HG02623 (cell line): ENCODE results near the gene PPP1R14B.
A peak's percentile ranks its signal among the peaks of the same experiment; 100 is the strongest.

Experiments
- ATAC-seq: cut with Tn5 transposase; IDR thresholded peaks from one replicate; pipeline ENCODE4 v1.9.1; 2021; ENCODE audit warnings: moderate library complexity; ENCODE audit not compliant: unreplicated experiment

PPP1R14B gene

DNA sequence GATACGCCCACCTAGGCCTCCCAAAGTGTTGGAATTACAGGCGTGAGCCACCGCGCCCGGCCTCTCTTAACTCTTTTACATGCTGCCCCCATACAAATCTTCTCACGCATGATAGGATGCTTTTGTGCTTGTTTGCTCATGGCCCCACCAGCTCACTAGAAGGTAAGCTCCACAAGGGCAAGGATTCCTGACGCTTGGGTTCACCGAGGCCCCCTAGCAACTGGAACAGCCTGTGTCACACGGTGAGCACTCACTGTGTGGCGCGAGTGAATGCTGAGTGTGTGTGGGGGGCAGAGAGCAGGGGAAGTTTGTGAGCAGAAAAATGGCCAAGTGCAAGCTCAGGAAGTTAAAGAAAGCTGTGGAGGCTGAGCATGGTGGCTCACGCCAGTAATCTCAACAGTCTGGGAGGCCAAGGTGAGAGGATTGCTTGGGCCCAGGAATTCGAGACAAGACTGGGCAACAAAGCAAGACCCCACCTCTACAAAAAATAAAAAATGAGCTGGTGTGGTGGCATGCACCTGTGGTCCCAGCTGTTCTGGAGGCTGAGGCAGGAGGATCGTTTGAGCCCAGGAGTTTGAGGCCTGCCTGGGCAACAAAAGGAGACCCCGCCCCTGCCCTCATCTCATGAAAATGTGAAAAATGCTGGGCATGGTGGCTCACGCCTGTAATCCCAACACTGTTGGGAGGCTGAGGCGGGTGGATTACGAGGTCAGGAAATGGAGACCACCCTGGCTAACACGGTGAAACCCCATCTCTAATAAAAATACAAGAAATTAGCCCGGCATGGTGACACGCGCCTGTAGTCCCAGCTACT lies 35.4 kb upstream of the PPP1R14B start:
- ATAC-seq, result no peak

DNA sequence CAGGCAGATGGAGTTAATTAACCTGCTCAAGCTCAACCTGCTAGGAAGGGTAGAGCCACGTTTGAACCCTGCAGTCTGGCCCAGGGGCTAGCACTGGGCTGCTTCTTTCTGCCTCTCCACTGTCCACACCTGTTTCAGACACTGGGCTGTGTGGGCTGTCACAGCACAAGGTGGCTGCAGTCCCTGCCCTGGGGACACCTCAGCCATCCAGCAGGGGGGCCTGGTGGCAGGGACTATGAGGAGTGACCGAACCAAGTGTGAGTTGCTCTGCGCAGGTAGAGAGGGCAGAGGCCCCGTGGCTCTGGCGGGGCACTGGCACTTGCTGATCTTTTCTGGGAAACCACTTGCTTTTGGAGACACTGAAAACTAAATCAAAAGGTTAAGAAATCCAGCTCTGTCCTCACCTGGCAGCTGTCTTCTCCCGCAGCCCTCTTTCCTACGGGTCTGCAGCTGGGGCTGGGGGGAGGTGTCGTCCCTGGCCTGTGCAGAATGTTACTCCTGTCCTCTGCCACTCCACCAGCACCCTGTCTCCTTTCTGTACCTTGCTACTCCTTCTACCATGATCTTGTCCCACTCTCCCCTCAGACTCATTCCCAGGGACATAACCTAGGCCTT lies 31.9 kb upstream of the PPP1R14B start:
- ATAC-seq, result no peak

DNA sequence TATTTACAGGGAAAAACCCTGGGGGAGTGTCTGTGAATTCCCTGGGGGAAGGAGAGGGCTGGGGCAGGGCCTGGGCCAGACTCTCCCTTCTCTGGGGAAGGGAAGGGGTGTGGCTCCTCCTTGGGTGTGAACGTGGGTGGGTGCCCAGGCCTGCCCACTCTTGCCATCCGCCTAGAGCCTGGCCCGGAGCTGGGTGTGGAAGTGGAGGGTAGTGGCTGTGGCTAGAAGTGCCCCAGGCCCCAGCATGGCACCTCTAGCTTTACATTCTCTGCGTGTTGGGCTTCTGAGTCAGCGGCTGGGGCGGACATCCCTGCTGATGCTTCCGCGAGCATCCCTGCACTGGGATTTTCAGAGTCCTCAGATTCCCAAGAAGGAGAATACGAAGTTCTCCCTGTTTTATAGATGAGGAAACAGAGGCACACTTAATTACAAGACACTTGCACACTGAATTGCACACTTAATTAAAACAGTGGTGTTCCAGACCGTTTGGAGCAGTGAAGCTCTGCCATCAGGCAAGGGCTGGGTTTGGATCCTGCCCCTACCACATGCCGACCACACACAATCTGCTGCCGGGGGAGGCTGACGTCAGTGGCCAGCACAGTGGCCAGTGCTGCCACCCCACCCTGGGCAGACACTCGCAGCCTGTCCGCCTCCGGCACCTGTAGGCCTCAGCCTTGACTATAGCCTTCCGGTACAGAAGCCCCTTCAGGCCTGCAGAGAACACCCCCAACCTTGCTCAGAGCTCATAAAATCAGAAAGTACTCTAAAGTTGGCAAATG lies 30.1 kb upstream of the PPP1R14B start:
- ATAC-seq, result no peak

DNA sequence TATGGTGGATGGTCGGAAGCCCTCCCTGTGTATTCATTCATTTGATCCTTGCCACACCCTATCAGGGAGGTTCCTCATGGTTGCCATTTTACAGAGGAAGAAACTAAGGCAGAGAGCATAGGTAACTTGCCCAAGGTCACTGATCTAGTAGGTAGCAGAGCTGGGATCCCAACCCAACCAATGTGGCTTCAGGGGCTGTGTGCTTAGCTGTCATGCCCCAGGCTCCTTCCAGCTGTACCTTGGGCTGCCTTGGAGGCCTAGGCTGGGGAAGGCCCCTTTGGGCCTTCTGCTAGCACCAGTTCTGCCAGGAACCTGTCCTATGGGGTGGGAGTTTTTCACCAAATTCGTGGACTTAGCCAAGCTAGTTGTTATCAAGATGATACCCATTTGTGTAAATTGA lies 29.1 kb upstream of the PPP1R14B start:
- no peak for ATAC-seq

DNA sequence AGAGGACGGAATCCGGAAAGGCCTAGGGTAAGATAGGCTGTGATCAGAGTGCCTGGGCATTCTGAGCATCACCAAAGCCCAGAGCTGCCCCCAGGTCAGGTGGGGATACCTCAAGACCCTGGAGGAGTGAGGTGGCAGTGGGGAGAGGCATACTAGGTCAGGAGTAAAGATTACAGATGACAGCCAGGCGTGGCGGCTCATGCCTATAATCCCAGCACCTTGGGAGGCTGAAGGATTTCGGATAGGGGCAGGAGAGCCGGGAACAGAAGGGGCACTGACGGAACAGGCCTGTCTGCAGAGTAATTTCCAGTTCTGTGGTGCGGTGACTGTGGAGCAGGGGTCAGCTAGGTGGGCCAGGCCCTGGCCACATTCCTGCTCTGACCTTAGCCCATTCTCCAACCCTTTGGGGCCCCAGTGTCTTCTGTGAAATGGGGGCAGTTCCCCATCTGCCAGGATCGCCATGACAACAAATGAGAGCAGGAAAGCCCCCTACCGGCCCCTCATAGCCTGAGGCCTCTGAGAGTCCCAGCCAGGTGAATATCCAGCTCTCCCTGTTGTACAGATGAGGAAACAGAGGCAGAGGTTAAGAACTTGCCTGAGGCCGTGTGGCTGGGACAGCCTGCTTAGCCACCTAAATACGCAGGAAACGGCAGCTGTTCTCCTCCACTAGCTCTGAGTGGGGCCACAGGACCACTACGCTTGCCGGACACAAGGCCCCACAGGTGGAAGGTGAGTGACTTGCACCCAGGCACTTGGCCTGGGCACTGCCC lies 28.5 kb upstream of the PPP1R14B start:
- ATAC-seq, result no peak

DNA sequence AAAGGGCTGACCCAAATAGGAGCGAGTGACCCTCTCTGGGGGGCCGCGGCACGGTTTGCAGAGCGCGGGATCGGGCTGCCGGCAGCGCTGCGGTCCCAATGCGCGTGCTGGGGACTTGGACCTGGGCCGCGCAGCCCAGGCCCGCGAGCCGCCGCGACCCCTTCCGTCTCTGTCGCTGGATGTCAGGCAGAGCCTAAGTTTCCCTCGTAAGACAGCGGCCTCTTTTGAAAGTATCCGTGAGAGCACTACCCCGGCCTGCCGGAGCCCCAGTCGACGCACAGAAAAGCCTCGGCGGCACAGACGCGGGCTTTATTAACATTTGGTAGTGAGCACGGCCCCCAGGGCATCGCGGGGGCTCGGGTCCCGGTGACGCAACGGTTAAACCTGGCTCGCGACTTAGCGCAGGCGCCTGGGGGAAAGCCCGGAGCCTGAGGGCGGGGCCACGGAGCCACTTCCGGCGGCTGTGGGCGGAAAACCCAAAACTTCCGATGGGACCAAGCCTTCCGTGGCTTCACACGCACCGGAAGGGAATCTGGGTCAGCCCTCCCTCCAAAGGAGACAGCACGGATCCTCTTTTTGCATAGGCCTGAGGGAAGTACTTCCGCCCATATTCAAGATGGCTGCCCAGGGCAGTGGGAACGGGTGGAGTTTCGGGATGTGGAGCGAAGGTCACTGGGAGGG lies 22.9 kb upstream of the PPP1R14B start:
- peak; percentile 63 for ATAC-seq

DNA sequence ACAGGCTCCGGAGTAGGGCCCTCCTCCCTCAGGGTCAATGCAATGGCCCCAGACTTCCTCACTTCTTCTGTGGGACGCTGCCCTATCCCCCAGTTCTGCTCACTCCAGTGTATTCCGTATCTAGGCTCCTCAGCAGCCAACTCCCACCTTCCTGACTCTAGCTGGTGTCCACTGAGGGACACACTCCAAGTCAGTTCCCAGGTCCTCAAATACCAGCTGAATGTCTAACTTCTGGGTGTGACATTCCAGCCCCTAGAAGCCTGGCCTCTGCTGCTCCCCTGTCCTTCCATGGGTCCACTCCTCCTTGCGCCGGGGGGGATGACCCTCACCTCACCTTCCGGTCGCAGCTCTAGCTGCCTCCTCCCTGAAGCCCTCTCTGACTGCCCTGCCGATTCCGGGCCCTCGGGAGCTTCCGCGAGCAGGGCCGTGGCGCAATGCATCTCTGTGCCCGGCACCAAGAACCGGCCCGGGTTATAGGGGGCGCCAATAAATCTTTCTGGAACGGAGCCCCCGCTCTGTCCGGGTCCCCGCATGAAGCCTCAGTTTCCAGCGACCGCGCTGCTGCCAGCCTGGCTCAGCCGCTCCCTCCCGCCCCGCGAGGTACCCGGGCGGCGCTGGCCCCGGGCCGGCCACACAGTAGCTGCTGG lies 22.3 kb upstream of the PPP1R14B start:
- ATAC-seq, result peak; percentile 3

DNA sequence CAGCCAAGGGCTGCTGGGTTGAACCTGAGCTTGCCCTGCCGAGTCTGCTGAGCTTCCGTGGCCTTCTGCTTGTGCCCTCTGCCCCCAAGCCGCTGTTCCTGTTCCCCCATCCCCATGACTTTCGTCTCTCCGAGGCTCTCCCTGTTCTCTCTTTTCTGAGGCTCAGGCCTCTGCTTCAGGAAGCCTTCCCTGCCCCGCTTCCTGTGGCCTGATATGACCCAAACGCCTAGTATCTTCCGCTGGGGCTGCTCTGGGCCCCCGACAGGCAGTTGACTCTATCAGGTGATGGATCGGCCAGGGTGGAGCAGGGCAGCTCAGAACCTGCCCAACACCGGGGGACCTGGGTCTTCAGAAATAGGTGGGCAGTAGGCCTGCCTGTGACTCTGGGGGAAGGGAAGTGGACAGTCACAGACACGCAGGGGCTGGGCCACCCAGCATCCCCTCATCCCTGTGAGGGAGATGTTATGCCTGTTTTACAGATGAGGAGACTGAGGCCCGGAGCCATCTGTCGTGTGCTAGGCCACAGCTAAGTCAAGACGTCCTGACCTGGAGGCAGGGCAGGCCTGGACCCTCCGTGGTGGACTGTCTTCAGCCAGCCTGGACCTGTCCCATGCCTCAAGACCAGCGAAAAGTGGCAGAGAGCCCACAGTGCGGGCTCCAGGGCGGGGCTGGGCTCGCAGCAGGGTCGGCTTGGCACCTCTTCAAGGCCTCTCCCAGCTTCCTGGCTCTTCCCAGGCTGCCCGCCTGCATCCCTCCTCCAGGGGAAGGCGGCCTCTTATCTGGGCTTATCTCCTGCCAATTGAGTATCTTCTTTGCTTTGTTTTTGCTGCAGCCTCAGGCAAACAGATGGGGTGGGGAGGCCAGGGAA lies 21.5 kb upstream of the PPP1R14B start:
- ATAC-seq, result no peak

DNA sequence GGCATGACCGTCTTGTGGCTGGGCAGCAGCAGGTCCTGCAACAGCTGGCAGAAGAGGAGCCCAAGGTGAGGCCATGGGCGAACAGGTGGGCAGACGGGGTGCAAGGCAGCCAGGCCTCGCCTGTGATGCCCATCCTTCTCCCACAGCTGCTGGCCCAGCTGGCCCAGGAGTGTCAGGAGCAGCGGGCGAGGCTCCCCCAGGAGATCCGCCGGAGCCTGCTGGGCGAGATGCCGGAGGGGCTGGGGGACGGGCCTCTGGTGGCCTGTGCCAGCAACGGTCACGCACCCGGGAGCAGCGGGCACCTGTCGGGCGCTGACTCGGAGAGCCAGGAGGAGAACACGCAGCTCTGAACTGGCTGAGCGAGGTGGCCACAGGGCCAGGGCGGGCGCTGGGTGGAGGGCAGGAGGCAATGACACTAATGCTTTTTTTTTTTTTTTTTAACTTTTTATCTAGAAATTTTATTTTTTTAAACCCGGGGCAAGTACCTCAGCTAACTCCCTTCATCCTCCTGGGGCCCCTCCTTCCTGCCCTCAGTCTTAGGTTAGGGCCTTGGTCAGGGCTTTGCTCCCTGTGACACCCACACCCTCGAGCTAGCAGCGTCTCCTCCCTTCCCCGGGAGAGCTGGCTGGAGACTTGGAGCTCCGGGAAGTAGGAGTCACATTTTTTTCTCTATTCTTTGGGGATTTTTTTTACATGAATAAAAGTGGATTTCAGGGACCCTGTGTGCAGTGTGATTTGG lies 20.6 kb upstream of the PPP1R14B start:
- ATAC-seq, result no peak

DNA sequence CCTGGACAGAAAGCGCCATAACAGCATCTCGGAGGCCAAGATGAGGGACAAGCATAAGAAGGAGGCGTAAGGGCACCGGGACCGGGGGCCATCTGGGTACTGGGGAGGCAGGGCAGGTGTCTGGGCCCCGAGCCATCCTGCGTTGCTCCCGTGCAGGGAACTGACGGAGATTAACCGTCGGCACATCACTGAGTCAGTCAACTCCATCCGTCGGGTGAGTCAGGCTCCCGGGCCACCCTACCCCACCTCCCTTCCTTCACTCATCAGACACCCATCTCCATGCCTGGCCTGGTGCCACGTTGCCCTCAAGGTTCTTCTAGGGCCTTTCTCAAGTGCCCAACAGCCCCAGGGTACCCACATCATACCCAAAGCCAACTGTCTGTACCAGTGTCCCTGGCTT lies 19.6 kb upstream of the PPP1R14B start:
- no peak for ATAC-seq

DNA sequence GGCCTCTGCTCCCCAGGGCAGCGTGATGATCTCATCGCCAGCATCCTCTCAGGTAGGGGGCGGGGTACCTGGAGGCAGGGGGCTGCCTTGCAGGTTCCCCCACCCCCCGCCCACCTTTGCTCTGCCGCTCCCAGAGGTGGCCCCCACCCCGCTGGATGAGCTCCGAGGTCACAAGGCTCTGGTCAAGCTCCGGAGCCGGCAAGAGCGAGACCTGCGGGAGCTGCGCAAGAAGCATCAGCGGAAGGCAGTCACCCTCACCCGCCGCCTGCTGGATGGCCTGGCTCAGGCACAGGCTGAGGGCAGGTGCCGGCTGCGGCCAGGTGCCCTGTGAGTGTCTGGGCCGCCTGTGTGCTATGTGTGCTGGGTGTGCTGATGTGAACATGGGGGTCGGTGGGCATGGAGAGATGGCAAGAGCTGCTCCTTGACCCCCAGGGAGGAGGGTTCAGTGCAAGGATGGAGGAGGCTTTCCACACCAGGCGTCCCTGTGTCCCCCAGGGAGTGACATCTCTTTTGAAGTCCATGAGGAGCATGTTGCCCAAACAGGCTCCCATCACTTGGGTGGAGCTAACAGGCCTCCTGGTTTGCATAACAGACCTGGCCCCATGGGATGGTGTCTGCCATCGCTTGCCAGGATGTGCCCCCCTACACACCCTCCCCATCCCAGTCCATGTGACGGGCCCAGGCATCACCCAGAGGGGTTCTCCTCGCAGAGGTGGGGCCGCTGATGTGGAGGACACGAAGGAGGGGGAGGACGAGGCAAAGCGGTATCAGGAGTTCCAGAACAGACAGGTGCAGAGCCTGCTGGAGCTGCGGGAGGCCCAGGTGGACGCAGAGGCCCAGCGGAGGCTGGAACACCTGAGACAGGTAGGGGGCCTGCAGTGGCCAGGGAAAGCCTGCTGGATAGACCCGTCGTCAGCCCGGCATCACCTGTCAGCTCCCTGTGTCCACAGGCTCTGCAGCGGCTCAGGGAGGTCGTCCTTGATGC lies 18.7 kb upstream of the PPP1R14B start:
- ATAC-seq, result no peak

DNA sequence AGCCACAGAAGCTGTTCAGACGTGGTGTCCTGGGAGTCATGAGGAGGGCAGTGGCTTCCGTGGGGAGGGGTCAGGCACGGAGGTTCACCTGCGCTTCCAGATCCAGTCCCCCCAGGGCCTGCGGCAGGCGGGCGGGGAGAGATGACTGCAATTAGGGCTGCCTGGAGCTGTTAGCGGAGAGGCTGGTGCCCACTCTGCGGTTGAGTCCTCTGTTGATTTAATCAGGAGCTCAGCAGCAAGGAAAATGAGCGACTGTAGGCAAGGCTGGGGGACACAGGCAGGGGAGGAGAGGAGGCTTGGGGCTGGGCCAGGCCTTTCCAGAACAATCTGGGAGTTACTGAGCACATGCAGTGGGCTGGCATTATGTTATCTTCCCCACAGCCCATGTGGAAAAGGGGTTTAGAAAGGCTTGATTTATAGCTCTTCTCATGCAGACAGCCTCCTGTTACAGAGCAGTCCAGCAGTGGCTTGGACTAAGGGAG lies 17.7 kb upstream of the PPP1R14B start:
- ATAC-seq, result no peak

DNA sequence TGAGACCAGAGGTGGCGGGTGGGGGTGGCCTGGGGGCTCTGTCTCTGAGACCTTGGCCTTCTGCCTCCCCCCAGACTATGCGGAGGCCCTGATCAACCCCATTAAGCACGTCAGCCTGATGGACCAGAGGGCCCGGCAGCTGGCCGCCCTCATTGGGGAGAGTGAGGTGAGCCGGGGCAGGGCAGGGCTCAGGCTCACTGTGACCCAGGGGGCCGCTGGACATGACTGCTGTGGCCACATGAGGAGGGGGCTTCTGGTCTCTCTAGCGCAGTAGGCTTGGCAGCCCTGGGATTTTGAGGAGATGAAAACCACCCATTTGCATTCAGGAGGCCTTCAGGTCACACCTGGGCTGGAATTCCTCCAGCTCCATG lies 17.2 kb upstream of the PPP1R14B start:
- ATAC-seq, result no peak

DNA sequence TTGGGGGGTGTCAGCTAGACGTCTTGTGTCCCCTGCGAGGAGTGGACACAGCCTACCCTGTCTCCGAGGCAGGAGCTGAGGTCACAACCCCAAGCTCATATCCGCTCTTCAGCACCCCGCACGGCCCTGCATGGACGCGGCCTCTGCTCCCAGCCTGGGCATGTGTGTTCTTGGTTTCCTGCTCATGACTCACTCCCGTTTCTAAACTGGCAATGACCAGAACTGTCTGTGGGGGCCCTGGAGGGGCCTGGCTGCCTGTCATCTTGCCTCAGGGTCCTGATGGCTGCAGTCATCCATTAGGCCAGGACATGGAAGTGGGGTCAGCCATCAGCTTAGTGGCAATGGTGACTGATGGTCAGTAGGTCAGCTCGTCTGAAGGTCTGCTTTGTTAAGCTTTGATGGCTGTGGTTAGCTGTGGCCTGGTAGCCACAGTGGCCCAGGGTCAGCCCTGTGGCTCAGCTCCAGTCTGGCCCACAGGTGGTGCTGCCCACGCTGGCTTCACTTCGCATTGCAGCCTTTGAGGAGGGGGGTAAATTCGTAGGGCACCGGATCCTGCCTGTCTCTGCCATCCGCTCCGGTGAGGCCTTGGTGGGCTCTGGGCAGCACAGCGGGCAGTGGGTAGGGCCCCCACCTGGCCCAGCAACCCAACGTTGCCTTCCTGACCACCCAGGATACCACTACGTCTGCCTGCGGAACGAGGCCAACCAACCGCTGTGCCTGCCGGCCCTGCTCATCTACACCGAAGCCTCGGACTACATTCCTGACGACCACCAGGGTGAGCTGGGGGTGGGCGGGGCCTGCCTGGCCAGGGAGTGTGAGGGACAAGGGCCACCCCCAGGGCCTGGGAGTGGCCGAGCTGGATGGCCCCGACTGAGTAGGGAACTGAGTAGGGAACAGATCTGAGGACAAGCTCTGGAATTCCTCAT lies 16.5 kb upstream of the PPP1R14B start:
- ATAC-seq, result no peak

DNA sequence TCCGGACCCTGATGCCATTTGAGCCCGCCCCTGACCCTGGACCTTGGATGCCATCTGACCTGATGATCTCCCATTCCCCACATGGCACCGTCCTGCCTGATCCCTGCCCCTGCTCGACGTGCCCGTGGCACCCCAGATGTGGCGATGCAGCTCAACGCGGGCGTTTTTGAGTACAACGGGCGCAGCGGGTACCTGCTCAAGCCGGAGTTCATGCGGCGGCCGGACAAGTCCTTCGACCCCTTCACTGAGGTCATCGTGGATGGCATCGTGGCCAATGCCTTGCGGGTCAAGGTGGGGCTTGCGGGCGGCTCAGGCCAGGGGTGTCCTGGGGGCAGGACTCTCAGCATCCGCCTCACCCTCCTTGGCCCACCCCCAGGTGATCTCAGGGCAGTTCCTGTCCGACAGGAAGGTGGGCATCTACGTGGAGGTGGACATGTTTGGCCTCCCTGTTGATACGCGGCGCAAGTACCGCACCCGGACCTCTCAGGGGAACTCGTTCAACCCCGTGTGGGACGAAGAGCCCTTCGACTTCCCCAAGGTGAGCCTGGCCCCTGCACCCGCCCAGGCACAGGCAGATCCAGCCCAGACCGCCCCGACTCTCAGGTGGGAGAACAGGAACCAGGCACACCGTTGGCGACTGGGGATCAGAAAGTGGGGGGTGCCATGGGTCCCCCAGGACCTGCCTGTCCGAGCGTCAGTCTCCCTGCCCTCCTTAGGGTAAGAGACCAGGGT lies 15.7 kb upstream of the PPP1R14B start:
- no peak for ATAC-seq
